Testis (tissue), 3 donors: ENCODE data around the gene CERS4. TPM values are rescaled to one million over a fixed set of nuclear protein-coding genes. Genes with fewer than 3 reads are reported as not detected.
"Not testable (repeated sequence)": the region's sequence is repeated elsewhere in the genome, so short reads cannot be mapped to it uniquely, and the experiment has no call there.

Source experiments
- DNase-seq: peaks from one replicate; pipeline ENCODE4 v3.0.0-alpha.2; 2019
- H3K27ac ChIP-seq, 2 donors: fragments of 200-600 bp; sonication (generic); one replicate each; pipeline ENCODE4 v1.5.1; 2019
- H3K27me3 ChIP-seq: fragments of 200-600 bp; sonication (generic); one replicate; pipeline ENCODE4 v1.5.1; 2019
- H3K36me3 ChIP-seq: fragments of 200-600 bp; sonication (generic); one replicate; pipeline ENCODE4 v1.5.1; 2017; ENCODE audit warnings: low read depth; ENCODE audit errors: missing control alignments
- H3K4me1 ChIP-seq: fragments of 200-600 bp; sonication (generic); one replicate; pipeline ENCODE4 v1.5.1; 2019
- H3K4me3 ChIP-seq, 2 donors: fragments of 200-600 bp; sonication (generic); one replicate each; pipeline ENCODE4 v1.5.1; 2017 to 2019
- H3K9me3 ChIP-seq: fragments of 200-600 bp; sonication (generic); one replicate; pipeline ENCODE4 v1.5.1; 2017
- POLR2A ChIP-seq: fragments of 450-650 bp; IDR thresholded peaks from one replicate; pipeline ENCODE4 v1.6.1; 2017; ENCODE audit warnings: antibody characterized with exemption, mild to moderate bottlenecking, moderate library complexity
- WGBS, 2 donors: methylation state at CpG; one replicate each; pipeline ENCODE4 v1.1.5; 2018; 5-methylcytosine and 5-hydroxymethylcytosine counted together
- intact Hi-C: fragments of 100-400 bp; cut with DNase I; formaldehyde crosslinking; loops from one replicate; pipeline ENCODE4 v1.15.1; 2023; ENCODE audit warnings: low total_unique reads
- polyA plus RNA-seq: library from polyadenylated mRNA; stranded (reverse); fragments of 350-450 nt; fragmentation: Illumina TruSeq; extraction: RNeasy Lipid Tissue Mini Kit (QIAGEN cat#74804); gene quantifications from one replicate; pipeline ENCODE4 v1.2.3, GENCODE V29; 2014; ENCODE audit warnings: low read depth, low replicate concordance; ENCODE audit not compliant: insufficient read depth
- total RNA-seq, 2 donors: library from RNA; depleted of rRNA; stranded (reverse); fragments of >200 nt; gene quantifications; one replicate each; pipeline ENCODE4 v1.2.3, GENCODE V29; 2016
- TF ChIP-seq, protein P1 (sequence below), 3 experiments: fragments of 450-650 bp in 2 of 3; fragments of 200-600 bp in 1 of 3; sonication (generic) in 1 of 3; IDR thresholded peaks; one replicate each; pipeline ENCODE4 v1.5.1; 2016 to 2019; ENCODE audit warnings: antibody characterized with exemption in 3 of 3, mild to moderate bottlenecking in 2 of 3, moderate library complexity in 1 of 3

The CERS4 gene
- total and polyA plus RNA-seq, 3 donors from 2014 or later, result 35.2 to 105 (median 68.6) TPM

DNA sequence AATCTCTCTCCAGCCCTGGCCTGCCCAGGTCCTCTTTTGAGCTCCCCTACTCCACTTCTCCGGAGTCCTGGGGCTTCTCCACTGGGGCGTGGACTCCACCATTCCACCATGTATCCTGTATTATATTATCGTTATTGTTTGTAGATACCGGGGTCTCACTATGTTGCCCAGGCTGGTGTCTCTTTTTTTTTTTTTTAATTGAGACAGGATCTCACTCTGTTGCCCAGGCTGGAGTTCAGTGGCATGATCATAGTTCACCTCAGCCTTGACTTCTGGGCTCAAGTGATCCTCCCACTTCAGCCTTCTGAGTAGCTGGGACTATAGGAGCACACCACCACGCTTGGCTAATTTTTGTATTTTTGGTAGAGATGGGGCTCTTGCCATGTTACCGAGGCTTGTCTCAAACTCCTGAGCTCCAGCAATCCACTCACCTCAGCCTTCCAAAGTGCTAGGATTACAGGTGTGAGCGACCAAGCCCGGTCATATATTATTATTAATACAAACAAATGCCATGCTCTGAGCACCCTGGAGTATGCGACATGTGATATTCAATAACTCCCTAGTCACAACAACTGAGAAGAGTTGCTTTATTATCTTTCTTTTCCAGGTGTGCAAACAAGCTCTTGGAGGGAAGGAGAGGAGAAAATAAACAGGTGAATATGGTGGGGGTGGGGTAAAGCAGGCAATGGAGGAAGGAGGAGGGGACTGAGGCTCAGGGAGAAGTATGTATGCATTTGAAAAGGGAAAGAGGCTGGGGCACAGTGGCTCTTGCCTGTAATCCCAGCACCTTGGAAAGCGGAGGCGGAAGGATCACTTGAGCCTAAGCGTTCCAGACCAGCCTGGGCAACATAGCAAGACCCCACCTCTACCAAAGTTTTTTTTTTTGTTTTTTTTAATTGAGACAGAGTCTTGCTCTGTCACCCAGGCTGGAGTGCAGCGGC lies 2.8 kb upstream of the CERS4 start:
- TF ChIP-seq, protein P1, sequence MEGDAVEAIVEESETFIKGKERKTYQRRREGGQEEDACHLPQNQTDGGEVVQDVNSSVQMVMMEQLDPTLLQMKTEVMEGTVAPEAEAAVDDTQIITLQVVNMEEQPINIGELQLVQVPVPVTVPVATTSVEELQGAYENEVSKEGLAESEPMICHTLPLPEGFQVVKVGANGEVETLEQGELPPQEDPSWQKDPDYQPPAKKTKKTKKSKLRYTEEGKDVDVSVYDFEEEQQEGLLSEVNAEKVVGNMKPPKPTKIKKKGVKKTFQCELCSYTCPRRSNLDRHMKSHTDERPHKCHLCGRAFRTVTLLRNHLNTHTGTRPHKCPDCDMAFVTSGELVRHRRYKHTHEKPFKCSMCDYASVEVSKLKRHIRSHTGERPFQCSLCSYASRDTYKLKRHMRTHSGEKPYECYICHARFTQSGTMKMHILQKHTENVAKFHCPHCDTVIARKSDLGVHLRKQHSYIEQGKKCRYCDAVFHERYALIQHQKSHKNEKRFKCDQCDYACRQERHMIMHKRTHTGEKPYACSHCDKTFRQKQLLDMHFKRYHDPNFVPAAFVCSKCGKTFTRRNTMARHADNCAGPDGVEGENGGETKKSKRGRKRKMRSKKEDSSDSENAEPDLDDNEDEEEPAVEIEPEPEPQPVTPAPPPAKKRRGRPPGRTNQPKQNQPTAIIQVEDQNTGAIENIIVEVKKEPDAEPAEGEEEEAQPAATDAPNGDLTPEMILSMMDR (IDR thresholded peaks at IDR 0.05), result no peak
- TF ChIP-seq POLR2A, result no peak
- no peak for DNase-seq
- no peak overlapping the region for H3K4me3 ChIP-seq
- WGBS, 2 donors, result 91 to 92% methylated on average over 13 of the region's 13 CpGs
- no peaks in the 10 kb centered on the region for H3K9me3 ChIP-seq
- peaks cover 13% of the 10 kb centered on the region for H3K4me1 ChIP-seq
- H3K27ac ChIP-seq, result no peak overlapping the region
- no peaks in the 10 kb centered on the region for H3K27me3 ChIP-seq
- no peaks in the 10 kb centered on the region for H3K36me3 ChIP-seq
- intact Hi-C loops, result no loop called here

- intact Hi-C loops, H3K9me3 ChIP-seq, H3K27ac ChIP-seq, H3K4me3 ChIP-seq, H3K27me3 ChIP-seq, H3K36me3 ChIP-seq, DNase-seq: not testable (repeated sequence)
- 76 to 89% methylated on average over 7 of the region's 7 CpGs for WGBS, 2 donors
- H3K4me1 ChIP-seq, result peaks cover 13% of the 10 kb centered on the region
Measured at GRCh38 chr19:8207326-8207725, 1.8 kb upstream of the CERS4 start.

DNA sequence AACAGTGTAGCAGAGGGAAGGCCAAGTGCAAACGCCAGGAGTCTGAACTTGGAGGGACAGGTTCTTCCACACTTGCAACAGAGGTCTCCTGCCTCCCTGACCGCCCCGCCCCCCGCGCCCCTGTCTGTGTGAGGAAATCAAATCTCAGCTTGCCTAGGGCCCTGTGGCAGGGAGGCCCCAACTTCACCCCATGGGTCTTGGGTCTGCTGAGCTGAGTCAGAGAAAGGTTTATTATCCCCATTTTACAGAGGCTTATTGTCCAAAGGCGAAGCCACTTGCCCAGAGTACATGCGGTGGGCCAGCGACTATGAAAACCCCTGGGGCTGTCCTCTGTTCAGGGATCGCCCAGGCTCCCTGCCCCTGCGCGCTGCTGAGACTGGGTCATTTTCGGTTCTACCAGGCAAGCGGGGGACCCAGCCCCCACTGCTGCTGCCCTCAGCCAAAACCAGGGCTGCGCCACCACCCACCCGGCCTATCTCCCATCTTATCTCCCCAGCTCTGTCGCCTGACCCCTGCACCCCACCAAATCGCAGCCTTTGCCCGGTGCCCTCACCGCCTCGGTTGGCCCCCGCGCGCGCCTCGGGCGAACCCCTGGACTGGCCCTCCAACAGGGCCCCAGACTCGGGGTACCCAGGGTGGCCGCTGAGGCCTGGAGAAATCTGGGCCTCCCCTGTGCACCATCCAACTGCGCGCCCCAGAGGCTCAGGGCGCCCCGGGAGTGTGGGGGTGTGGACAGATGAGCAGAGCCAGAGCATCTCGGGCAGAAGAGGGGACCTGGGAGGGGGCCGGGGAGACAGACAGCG lies 850 bp upstream of the CERS4 start:
- H3K9me3 ChIP-seq, result no peaks in the 10 kb centered on the region
- H3K27me3 ChIP-seq, result no peaks in the 10 kb centered on the region
- TF ChIP-seq POLR2A, result no peak
- TF ChIP-seq, protein P1 (IDR thresholded peaks at IDR 0.05), result no peak
- peak overlapping the region; percentile 73 to 81 for H3K4me3 ChIP-seq
- no peaks in the 10 kb centered on the region for H3K36me3 ChIP-seq
- H3K4me1 ChIP-seq, result peaks cover 13% of the 10 kb centered on the region
- 30 to 35% methylated on average over 31 to 35 of the region's 35 CpGs for WGBS, 2 donors
- no peak overlapping the region for H3K27ac ChIP-seq
- intact Hi-C loops, result no loop called here
- DNase-seq, result peak; percentile 82

GRCh38 chr19:8209462-8210378 lies 550 bp downstream of the CERS4 start:
- Histone ChIP-seq H3K27me3 (no peaks in the 10 kb centered on the region), H3K27ac (peak overlapping the region; percentile 65 to 74), H3K4me3 (peak overlapping the region; percentile 73 to 81), H3K36me3 (no peaks in the 10 kb centered on the region), H3K9me3 (no peaks in the 10 kb centered on the region), H3K4me1 (peaks cover 13% of the 10 kb centered on the region)
- TF ChIP-seq POLR2A, result no peak
- TF ChIP-seq, protein P1 (IDR thresholded peaks at IDR 0.05), result peak in 1 of 3 experiments; percentile 6
- intact Hi-C loops, result no loop called here
- WGBS, 2 donors, result 2 to 4% methylated on average over 17 to 69 of the region's 78 CpGs
- DNase-seq, result peak; percentile 26
